HG03025 (cell line): Measurements from ENCODE around the gene ZFPM1.
"Not testable (repeated sequence)": the region's sequence is repeated elsewhere in the genome, so short reads cannot be mapped to it uniquely, and the experiment has no call there.

ENCODE experiments used
- ATAC-seq: cut with Tn5 transposase; IDR thresholded peaks from one replicate; pipeline ENCODE4 v1.9.1; 2021; ENCODE audit warnings: mild to moderate bottlenecking, moderate library complexity; ENCODE audit not compliant: unreplicated experiment, low FRiP score

The ZFPM1 gene

DNA sequence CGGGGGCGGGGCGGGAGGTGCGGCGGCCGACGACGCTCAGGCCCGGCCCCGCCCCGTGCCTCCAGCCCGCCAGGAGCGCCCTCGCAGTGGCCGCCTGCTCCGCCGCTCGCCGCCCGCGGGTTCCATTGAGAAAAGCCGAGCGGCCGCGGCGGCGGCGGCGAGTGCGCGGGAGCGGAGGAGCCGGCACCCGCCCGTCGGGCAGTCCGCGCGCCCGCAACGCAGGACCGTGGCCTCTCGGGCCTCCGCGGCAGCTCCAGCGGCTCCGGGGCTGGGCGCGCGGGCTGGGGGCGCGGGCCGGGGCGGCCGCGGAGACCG lies at the start of gene ZFPM1:
ZFPM1 (plus strand) TSS at position 64 of the 315 bp plus-strand sequence. CDS start 359 bp downstream, outside the sequence.
- ATAC-seq, result no peak

DNA sequence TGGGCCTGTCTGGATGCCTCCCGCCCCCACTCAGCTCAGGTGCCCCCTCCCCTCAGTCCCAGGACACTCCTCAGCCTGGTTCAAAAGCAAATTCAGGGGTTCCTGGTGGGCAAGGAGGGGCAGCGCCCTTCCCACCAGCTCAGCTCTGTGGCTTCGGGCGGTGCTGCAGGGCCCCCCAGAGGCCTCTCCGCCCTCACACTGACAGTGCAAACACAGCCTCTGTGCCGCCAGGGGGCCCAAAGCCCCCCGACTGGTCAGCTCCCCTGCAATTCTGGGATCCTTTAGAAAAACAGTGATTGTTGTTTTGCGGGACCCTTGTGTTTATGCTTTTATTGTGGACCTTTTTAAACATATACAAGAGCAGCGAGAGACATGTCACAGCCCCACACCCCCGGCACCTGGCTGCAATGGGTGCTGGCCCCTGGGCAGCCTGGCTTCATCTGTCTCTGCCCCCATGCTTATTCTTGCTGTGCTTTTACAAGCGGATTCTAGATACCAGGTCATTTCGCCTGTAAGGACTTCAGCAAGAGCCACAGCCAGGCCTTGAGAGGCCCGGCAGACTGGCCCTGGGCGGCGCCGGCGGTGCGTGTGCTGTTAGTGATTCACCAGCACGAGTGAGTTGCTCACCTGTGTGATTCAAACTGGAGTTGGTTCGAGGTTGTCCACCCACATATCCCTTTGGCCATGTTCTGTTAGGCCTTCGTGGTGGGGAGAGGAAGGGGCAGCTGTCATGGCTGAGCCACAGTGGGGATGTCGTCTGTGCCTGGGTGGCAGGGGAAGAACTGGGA lies 49.1 kb upstream of the ZFPM1 start:
- ATAC-seq, result no peak

DNA sequence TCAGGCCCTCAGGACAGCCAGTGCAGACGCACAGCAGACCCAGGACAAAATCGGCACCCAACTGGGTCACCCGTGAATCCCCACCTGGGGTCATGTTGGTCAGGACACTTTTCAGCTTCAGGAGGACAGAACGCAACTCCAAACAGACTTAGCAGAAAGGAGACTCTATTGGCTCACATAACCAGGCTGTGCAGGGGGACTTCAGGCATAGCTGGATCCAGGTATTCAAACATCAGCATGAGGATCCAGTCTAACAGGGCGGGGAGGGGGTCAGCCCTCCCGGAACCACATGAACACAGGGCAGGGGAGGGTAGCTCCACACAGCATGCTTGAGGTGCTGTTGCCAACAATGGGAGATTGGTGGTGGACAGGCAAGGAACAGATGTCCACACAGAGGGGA lies 48.3 kb upstream of the ZFPM1 start:
- no peak for ATAC-seq

DNA sequence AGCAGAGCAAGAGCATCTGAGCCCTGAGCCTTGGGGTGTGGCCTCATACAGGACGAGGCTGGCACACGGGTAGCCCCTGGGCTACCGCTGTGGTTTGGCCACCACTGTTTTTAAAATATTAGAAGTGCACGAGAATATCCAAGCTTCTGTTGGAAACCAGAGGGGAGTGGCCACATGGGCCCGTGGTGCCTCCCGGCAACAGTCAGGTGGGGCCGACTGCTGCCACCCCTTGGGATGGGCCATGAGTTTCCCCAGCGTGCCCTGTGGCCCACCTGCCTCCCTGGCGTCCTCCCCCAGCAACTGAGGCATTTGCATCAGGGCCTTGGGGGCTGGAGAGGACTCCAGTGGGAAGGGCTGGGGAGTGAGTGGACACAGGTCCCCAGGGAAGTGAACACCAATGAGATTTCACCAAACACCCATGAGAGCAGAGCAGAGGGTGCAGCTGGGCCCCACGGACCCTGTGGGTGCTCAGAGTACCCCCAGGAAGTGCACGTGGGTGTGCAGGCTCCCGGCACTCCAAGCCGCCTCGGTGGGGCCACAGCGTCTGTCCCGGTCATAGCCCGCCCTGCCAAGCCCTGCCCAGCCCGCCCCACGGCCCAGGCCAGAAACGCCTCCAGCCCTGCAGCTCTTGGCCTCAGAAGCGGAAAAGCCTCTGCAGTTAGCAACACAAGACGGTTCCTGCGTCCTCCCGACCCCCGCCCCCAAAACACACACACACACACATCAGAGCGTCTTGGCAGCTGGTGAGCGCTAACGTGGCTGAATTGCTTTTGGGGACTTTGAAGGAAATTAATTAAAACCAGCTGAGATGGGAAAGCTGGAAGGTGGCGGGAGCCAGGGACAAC lies 47.6 kb upstream of the ZFPM1 start:
- ATAC-seq, result no peak

DNA sequence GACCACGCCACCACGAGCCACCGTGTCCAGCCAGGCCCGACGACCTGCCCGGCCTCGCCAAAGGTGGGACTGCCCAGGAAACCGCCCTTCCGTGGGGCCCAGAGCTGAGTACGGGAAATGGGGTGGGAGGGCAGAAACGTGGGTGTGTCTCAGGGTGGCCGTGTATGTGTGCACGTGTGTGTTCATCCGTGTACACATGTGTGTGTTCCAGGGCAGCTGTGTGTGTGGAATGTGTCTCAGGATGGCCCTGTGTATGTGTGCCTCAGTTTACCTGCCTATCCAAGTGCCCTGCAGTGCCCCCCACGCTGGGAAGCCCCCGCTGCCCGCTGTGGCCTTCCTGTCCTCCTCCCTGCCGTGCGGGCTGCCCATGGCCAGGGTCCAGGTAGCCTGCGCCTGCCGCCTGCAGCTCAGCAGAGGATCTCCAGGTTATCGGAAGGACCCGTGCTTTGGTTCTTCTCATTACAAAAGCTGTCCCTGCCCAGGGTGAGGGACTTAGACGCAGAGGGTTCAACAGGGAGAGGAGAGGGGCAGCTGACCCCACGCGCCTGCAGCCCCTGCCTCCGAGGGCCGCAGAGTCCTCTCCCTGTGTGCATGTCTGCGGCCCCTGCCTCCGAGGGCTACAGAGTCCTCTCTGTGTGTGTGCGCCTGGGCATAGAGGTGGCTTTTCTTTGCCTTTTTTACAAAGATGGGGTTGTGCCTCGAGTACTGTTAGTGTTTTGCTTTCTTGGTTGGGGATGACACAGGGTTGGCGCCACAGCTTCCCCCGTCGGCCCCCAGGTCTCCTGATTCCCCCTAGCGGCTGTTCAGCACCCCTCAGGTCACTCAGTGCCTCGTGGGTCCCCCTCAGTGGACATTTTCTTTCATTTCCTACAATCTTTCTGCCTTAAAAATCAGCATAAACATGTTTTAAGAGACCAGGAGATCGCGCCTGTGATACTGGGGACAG lies 46.7 kb upstream of the ZFPM1 start:
- no peak for ATAC-seq

DNA sequence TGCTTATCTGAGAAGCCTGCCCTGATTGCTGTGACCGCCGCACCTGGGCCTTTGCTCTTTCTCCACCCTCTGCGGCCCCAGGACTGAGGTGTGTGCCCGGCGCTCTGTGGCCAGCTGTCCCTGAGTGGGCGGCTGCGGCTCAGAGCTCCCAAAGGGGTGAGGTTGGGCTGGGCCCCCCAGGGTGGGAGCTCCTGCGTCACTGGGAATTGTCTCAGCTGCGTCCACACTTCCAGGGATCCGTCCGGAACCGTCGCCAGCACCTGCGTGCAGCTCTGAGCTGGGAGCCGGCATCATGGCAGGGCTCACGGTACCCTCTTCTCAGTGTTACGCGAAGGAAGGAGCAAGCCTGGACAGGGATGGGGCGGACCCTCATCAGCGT lies 46.0 kb upstream of the ZFPM1 start:
- no peak for ATAC-seq

DNA sequence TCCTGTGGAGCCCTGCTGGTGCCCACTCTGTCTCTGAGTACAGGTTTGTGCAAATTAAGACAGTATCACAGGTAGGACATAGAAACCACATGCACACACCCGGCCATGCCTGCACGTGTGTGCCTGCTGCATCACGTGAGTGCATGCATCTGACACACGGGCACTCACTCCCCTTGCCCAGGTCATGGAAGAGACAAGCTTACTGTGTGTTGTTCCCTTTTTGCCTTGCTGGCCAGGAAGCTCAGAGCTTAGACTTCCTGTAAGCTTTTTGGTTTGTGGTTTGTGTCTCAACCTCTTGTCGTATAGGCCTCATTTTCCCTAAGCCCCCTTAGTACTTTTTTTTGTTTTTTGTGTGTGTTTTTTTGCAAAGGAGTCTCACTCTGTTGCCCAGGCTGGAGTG lies 45.3 kb upstream of the ZFPM1 start:
- ATAC-seq, result no peak

DNA sequence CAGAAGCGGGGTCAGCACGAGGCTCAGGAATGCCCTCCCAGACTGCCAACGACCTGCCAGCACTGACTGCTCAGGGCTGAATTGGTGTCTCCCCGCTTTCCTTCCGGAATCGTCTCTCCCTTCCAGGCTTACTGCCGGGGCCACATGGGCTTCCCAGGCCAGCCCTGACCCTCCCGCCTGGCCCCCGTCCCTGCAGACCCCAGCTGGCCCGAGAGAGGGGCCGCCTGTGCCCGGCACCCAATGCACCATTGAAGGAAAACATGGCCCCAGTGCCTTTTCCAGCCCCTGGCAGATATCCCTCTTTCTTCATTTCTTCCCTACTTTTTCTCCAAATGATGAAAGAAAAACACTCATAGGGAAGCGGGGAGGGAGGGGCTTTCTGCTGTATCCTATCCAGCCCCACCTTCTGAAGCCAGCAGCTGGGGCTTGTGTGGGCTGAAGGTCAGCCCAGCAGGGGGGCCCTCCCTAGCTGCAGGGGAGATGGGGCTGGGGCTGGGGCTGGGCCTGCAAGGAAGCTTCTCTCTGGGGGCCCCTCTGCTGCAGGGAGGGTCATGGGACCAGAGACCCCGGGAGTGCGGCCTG lies 44.4 kb upstream of the ZFPM1 start:
- no peak for ATAC-seq

DNA sequence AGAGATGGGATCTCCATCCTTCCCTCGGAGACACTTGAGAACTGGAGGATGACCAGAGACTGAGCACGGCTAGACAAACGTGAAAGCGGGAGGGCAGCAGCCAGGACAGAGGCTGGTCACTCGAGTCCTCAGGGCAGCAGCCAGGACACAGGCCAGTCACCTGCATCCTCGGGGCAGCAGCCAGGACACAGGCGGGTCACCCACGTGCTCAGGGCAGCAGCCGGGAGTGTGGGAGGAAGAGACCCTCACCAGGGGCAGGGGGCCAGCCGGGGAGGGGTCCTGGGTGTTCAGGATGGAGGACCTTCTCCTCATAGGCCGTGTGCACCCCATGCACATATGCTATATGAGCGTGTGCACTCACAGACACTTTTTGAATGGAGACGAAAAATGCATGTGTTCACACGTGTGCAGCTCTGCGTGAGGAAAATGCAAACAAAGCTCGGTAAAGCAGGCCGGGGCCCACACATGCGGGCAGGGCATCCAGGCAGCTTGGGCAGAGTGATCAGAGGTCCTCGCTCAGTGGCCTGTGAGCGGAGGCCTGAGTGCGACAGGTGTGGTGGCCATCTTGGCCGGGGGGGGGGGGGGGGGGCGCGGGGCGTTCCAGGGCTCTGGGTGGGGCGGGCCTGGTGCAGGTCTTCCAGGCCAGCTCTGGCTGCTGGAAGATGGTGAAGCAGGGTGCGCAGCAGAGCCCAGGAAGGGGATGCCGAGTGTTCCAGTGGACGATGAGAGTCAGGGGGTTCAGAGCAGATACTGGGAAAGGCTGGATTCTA lies 43.6 kb upstream of the ZFPM1 start:
- ATAC-seq, result no peak

DNA sequence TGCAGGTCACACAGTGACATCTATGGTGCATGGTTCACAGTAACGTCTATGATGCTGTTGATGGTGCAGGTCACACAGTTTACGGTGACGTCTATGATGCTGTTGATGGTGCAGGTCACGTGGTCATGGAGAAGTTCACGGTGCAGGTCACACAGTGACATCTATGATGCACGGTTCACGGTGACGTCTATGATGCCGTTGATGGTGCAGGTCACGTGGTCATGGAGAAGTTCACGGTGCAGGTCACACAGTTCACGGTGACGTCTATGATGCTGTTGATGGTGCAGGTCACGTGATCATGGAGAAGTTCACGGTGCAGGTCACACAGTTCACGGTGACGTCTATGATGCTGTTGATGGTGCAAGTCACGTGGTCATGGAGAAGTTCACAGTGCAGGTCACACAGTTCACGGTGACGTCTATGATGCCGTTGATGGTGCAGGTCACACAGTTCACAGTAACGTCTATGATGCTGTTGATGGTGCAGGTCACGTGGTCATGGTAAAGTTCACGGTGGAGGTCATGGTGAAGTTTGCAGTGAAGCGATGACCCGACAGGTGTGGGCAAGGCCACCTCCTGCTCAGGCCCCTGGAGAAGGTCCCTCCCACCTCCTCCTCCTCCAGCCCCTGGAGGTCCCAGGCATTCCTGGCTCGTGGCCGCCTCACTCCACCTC lies 42.6 kb upstream of the ZFPM1 start:
- not testable (repeated sequence) for ATAC-seq

DNA sequence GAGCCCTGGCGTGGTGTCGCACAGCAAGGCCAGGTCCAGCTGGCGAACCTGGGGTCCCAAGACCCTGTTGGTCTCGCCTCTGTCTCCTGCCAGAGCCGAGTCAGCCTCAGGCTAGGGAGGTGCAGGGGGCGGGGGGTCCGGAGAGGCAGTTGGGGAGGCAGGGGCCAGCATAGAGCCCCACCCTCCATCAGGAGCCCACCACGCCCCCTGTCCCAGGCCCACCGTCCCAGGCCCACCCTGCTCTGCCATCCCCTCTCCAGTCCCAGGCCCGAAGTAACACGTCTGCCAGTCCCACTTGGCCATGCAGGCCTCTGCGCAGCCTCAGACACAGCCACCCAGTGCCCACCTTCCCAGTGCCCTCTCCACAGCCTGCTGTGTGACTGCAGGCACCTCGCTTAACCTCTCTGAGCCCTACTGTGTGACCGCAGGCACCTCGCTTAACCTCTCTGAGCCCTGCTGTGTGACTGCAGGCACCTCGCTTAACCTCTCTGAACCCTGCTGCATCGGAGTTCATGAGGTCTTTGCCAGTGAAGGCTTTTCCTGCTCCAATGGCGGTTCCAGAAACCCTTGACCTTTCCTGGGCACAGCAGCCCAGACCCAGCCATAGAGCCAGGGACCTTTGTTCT lies 41.0 kb upstream of the ZFPM1 start:
- ATAC-seq, result no peak

DNA sequence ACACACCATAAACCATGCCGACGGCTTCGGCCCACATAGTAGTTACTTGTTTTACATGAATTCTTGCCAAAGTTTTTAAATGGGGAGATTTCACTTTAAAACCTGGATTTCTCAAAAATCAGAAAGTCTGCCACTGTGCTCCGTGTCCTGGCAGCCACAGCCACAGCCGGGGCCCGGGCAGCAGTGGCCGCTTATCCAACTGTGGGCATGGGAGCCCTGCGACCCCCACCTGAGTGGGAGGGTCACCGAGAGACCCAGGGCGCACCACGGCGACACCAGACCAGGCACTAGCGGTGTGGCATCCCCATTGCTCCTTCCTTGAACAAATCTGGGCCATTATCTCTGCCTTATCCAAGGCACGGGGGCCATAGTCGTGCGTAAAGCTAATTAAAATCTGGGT lies 40.3 kb upstream of the ZFPM1 start:
- ATAC-seq, result no peak

DNA sequence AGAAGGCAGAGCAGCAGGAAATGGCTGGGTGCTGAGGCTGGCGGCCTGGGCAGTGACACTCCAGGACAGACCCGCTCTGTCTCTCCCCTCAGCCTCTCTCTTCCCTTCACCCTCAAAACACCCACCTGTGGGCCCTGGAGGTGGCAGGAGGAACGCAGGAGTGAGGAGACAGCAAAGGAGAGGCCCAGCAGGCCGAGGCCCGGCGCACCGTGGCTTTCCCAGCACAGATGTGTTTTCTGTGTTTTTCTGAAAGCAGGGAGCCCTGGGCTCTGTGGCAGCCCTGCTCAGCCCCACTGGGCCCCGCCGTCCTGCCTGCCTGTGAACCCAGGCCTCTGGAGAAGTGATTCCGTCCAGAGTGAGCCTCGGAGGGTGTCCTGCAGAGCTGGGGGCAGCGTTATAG lies 39.8 kb upstream of the ZFPM1 start:
- no peak for ATAC-seq

DNA sequence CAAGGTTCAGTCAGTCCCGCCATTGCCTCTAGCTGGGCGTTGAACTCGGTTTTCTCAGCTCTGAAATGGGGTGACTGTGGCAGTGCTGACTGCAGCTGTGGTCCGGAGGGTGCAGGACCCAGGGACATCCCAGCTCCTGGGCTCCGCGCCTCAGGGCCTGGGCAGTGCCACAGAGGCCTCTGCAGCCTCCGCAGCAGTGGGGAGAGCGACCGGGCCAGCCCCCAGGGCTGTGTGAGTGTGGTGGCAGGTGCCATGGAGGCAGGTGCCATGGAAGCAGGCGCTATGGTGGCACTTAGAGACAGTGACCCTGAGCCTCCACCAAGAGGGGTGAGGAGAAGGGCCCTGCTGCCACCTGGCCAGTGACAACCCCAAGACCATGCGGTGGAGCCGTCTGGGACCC lies 39.4 kb upstream of the ZFPM1 start:
- no peak for ATAC-seq

DNA sequence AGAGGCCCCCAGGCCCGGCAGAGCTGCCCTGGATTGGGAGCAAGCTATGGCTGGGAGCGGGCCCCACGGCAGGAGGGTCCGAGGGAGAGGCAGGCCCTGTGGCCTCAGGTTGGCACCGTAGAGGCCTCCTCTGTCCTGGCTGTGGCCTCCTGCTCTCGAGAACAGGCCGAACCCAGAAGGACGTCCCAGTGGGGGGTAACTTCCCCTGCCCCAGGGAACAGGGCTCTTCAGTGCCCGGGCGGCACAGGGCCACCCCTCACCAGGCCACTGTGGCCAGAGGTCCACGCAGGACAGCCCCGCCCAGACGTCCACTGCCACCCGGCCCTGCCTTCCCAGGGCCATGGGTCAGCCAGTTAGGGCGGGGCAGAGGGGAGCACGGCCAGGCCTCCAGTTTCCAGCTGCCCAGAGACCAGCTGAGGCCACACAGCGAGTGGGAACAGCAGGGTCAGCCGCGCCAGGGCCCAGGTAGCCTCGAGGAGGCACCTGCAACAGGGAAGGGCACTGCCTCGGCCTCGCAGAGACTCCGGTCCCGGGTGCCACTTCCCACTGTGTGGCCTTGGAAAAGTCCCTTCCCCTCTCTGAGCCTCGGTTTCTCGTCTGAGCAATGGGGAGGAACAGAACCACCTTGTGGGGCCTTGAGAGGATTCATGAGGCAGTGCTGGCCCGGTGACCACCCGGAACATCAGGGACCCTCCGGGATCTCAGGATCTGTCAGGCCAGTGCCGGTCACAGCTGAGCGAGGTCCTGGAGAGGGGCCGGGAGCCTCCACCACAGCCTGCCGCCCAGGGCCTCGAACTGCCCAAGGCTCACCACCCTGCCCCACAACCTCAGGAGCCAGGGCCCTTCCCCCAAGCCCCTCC lies 38.3 kb upstream of the ZFPM1 start:
- ATAC-seq, result no peak

DNA sequence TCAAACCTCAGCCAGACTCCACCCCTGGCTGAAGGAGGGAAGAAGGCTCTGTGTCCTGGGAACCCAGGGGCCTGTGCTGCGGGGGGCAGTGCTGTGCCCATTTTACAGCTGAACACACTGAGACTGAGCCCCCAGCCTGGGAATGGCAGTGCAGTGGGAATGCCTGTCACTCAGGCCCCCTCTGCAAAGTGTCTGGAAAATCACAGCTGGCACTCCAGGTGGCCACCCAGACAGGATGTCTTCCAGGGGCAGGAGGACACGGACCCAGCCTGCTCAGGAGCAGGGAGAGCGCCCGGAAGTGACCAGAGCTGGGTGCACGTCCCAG lies 37.7 kb upstream of the ZFPM1 start:
- ATAC-seq, result no peak

DNA sequence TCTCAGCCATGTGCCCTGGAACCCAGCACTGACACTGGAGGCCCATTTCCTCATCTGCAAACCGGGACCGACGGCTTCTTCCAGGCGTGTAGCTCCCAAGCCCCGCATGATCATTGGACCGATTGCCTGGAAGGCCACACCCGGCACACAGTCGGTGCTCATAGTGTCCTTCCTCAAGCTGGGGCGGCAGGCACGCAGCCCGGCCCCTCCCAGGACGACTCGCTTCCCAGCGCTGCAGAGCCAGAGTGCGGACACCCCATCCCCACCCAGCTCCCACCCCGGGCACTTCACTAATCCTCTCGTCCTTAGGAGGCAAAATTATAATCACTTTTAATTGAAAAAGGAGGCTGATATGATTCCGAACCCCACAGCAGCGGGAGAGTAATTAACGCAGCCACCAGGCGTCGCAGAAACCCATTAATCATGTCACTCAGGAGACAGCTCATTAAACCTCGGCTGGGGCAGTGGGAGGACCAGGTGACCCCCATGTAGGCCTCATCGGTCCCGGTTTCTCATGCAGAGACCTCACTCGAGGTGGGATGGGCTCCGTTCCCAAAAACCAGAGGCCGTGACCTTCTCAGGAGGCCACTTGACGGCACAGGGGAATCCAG lies 37.3 kb upstream of the ZFPM1 start:
- no peak for ATAC-seq

DNA sequence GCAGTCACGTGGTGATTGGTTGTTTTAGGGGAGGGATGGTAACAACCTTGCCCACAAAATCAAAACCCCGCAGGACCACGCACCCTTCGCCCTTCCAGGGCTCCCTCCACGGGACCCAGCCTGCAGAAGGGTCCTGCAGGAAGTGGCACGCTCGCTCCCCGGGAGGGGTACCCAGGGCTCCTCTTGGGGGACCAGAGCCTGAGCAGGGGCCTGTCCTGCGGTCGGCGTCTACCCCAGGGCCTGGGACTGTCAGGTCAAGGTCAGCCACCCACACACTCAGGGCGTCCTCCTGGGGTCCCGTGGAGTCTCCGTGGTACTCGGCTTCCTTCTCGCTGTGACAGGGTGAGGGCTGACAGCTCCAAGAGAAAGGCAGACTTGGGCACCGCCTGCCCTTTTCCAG lies 36.4 kb upstream of the ZFPM1 start:
- ATAC-seq, result no peak
